AG04449 (cell line): ENCODE measurements around the gene ANO9.
"Not testable (repeated sequence)": the region's sequence is repeated elsewhere in the genome, so short reads cannot be mapped to it uniquely, and the experiment has no call there.

ENCODE experiments used
- CTCF ChIA-PET: fragments of 350-600 bp; formaldehyde crosslinking; extraction: SDS; loops from one replicate; lab custom pipeline; 2021; ENCODE audit warnings: antibody characterized with exemption; lab: Yijun Ruan, JAX
- POLR2A ChIA-PET: fragments of 400-600, 350-600 bp; formaldehyde crosslinking; extraction: SDS; loops from one replicate; lab custom pipeline; 2020; ENCODE audit warnings: antibody characterized with exemption, inconsistent platforms; lab: Yijun Ruan, JAX
- DNase-seq: peaks from one replicate; pipeline ENCODE4 v3.0.0-alpha.2; 2010; ENCODE audit warnings: low read depth, low spot score
- H3K4me3 ChIP-seq: 2 replicates; pipeline ENCODE4 v1.5.1; 2011; ENCODE audit warnings: low read depth, mild to moderate bottlenecking, control low read depth, low read length
- CTCF ChIP-seq: IDR thresholded peaks from one replicate; pipeline ENCODE4 v1.5.1; 2011; ENCODE audit warnings: mild to moderate bottlenecking, moderate library complexity, low read length, control low read depth, inconsistent platforms; ENCODE audit not compliant: insufficient read depth; ENCODE audit errors: missing control alignments

Gene ANO9

DNA sequence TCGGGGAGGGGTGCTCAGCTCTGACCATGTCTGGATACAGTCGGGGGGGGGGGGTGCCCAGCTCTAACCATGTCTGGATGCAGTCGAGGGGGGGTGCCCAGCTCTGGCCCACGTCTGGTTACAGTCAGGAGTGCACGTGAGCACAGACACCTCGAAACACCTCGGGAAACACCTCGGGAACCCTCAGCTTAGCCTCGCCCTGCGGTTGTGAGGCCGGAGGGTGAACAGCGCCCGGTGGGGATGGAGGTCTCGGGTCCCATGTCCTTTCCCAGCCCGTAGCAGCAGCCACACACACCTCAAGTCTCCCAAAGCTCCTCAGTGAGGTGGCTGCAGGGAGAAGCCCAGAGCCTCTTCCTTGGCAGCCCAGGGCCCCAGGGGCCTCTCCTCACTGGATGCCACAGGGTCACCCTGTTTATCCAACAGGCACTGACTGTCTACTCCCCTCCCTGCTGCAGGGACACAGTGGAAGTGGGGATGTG lies 29.1 kb downstream of the ANO9 start:
- DNase-seq: no peak
- CTCF ChIA-PET: interaction anchor here (1.0 kb wide), 1 partner anchor 35 kb away, joined by 3 read pairs; no protein-coding TSS in a partner anchor
- no peak overlapping the region for H3K4me3 ChIP-seq
- POLR2A ChIA-PET: no interaction called here
- no peak for TF ChIP-seq CTCF

- POLR2A ChIA-PET: interaction anchor here (0.6 kb wide), 1 partner anchor 175 kb away, joined by 3 read pairs; the partner anchor contains the start of gene PSMD13
- DNase-seq, CTCF ChIA-PET, H3K4me3 ChIP-seq: not testable (repeated sequence)
These were observed 30.3 kb downstream of the ANO9 start for GRCh38 chr11:411520-411919.

GRCh38 chr11:410711-411110 lies 31.1 kb downstream of the ANO9 start:
- DNase-seq, H3K4me3 ChIP-seq, CTCF ChIA-PET: not testable (repeated sequence)
- POLR2A ChIA-PET: interaction anchor here (0.6 kb wide), 1 partner anchor 174 kb away, joined by 3 read pairs; the partner anchor contains the start of gene PSMD13

DNA sequence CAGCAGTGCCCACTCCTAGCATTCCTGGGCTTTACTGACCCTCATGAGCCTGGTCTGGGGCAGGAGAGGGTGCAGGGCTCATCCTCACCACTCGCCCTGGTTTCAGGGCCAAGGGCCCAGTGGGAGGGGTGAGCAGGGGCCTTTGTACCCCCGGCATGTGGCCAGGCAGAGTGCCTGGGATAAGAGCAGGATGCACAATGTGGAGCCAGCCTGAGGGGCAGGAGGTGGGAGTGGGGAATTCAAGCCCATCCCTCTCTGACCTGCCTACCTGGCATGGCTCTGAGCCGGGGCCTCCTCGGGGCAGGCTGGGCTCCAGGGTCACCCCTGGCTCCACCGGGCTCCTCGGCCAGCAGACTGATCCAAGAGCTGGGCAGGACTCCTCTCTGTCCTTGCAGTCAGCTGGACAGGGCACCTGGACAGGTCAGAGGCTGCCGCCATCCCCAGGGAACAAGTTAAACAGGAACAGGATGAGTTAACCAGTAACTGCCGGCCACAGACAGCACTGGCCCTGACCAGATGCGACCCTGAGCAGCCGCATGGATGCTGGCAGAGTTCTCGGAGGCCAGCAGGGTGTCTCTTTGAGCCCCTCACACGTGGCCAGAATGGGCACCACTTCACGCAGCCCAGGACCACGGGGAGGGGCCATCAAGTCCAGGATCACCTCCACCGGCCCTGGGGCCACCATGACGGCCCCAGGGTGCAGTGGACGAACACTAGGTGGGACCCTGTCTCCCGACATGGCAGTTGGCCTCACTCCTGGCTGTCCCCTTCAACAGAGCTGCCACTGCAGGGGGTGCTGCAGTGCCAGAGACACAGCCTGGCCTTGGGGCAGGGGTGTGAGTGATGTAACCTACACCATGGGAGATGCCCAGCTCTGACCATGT lies 32.0 kb downstream of the ANO9 start:
- TF ChIP-seq CTCF: no peak
- DNase-seq: no peak
- ChIA-PET CTCF (no interaction called here), POLR2A (no interaction called here)
- H3K4me3 ChIP-seq: no peak overlapping the region

DNA sequence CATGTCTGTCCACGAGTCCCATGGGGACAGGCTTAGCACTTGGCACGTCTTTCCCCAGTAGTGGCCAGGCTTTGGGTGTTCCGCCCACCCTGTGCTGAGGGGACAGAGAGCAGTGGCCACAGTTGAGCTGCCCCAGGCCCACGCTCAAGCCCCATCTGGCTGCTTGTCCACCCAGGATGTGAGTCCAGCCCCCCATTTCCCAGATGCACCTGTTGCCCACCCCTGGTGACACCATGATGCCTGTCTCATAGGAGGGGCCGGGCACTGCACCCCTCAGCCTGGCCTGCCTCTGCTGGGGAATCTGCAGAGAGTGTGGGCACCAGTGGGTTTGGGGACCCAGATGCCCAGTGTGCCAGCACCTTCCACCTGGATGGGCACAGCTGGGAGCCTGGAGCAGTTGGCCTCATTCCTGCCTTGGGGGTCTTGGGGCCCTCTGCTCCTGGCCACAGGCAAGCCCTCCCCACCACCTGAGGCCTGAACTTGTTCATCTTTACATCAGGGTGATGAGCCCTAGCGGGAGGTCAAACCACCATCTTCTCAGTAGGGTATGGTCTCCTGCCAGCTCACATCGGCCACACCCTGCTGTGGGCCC lies 32.7 kb downstream of the ANO9 start:
- no peak for TF ChIP-seq CTCF
- CTCF ChIA-PET: interaction anchor here (4.7 kb wide), 1 partner anchor 13 kb away, joined by 23 read pairs; no protein-coding TSS in a partner anchor
- DNase-seq: no peak
- POLR2A ChIA-PET: interaction anchor here (0.6 kb wide), 1 partner anchor 7 kb away, joined by 3 read pairs; no protein-coding TSS in a partner anchor
- H3K4me3 ChIP-seq: no peak overlapping the region

GRCh38 chr11:408154-409007 lies 33.4 kb downstream of the ANO9 start:
- DNase-seq: no peak
- ChIA-PET POLR2A (interaction anchor here (0.6 kb wide), 1 partner anchor 8 kb away, joined by 3 read pairs; no protein-coding TSS in a partner anchor), CTCF (interaction anchor here (1.2 to 4.7 kb wide), 4 partner anchors 8 to 111 kb away, joined by 4 to 27 read pairs (median 14); partner anchors contain the start of gene PTDSS2)
- no peak for TF ChIP-seq CTCF
- no peak overlapping the region for H3K4me3 ChIP-seq
